Measurements from ENCODE around the gene PRG2. TPM values are rescaled to one million over a fixed set of nuclear protein-coding genes. Genes with fewer than 3 reads are reported as not detected.

PRG2 gene
- total RNA-seq, 1 experiment from 2014 or later: not detected

- no peaks in the 10 kb centered on the region for H3K9me2 ChIP-seq (ENCODE audit: insufficient read depth)
- peaks cover 99% of the 10 kb centered on the region for H3K27me3 ChIP-seq (ENCODE audit: insufficient read depth, low read depth)
- intact Hi-C loops (cut with micrococcal nuclease; ENCODE audit: unreplicated experiment): no loop called here
- peak in 1 of 2 experiments; percentile 28 for DNase-seq
- CTCF ChIA-PET: no interaction called here
- no TSS peak for BruUV-seq (replicated peaks)
- POLR2A ChIA-PET (ENCODE audit: unreplicated experiment): interaction anchor here (0.6 kb wide), 1 partner anchor 258 kb away, joined by 3 read pairs; the partner anchor contains the start of gene YPEL4
- no peak overlapping the region for H3K4me3 ChIP-seq
- no peaks in the 10 kb centered on the region for H3K9me3 ChIP-seq (ENCODE audit: insufficient read depth, low read depth)
- no peaks in the 10 kb centered on the region for H3K79me2 ChIP-seq (ENCODE audit: low read depth)
- no peaks in the 10 kb centered on the region for H4K20me1 ChIP-seq (ENCODE audit: insufficient read depth)
- no peaks in the 10 kb centered on the region for H3K4me1 ChIP-seq (replicated peaks; ENCODE audit: insufficient read depth)
- TF ChIP-seq CTCF (conservative IDR thresholded peaks at IDR 0.05): no peak
- no peaks in the 10 kb centered on the region for H3K36me3 ChIP-seq (ENCODE audit: low read depth)
- no peak overlapping the region for H3K4me2 ChIP-seq
- no peak overlapping the region for H3K27ac ChIP-seq
- no peaks in the 10 kb centered on the region for H3F3A ChIP-seq (ENCODE audit: insufficient read depth, low read depth)
- H2AFZ ChIP-seq: no peak overlapping the region
Observed at GRCh38 chr11:57391539-57391938, 1.1 kb upstream of the PRG2 start.

- CTCF ChIA-PET: no interaction called here
- H3K9me3 ChIP-seq (ENCODE audit: insufficient read depth, low read depth): no peaks in the 10 kb centered on the region
- H3K27me3 ChIP-seq (ENCODE audit: insufficient read depth, low read depth): peaks cover 99% of the 10 kb centered on the region
- no peak overlapping the region for H3K4me3 ChIP-seq
- intact Hi-C loops (cut with micrococcal nuclease; ENCODE audit: unreplicated experiment): no loop called here
- no peak overlapping the region for H3K27ac ChIP-seq
- POLR2A ChIA-PET (ENCODE audit: unreplicated experiment): interaction anchor here (0.6 kb wide), 1 partner anchor 259 kb away, joined by 3 read pairs; the partner anchor contains the start of gene YPEL4
- no peaks in the 10 kb centered on the region for H3K79me2 ChIP-seq (ENCODE audit: low read depth)
- TF ChIP-seq EZH2 (IDR thresholded peaks at IDR 0.05; ENCODE audit: low read depth): no peak
- TF ChIP-seq CTCF (conservative IDR thresholded peaks at IDR 0.05): no peak
- DNase-seq: peak in 1 of 2 experiments; percentile 1
- H4K20me1 ChIP-seq (ENCODE audit: insufficient read depth): no peaks in the 10 kb centered on the region
- H3K9me2 ChIP-seq (ENCODE audit: insufficient read depth): no peaks in the 10 kb centered on the region
- no peak overlapping the region for H2AFZ ChIP-seq
- no peak overlapping the region for H3K4me2 ChIP-seq
- H3K36me3 ChIP-seq (ENCODE audit: low read depth): no peaks in the 10 kb centered on the region
- BruUV-seq (replicated peaks): no TSS peak
- no peaks in the 10 kb centered on the region for H3F3A ChIP-seq (ENCODE audit: insufficient read depth, low read depth)
- H3K4me1 ChIP-seq (replicated peaks; ENCODE audit: insufficient read depth): no peaks in the 10 kb centered on the region
Observed at GRCh38 chr11:57391111-57391510, 661 bp upstream of the PRG2 start.

- no peak for DNase-seq
- no peaks in the 10 kb centered on the region for H3F3A ChIP-seq (ENCODE audit: insufficient read depth, low read depth)
- H3K27me3 ChIP-seq (ENCODE audit: insufficient read depth, low read depth): peaks cover 99% of the 10 kb centered on the region
- ChIA-PET POLR2A (ENCODE audit: unreplicated experiment) (no interaction called here), CTCF (no interaction called here)
- H3K36me3 ChIP-seq (ENCODE audit: low read depth): no peaks in the 10 kb centered on the region
- H3K4me3 ChIP-seq: no peak overlapping the region
- no peaks in the 10 kb centered on the region for H3K9me2 ChIP-seq (ENCODE audit: insufficient read depth)
- intact Hi-C loops (cut with micrococcal nuclease; ENCODE audit: unreplicated experiment): no loop called here
- no peaks in the 10 kb centered on the region for H3K9me3 ChIP-seq (ENCODE audit: insufficient read depth, low read depth)
- H3K79me2 ChIP-seq (ENCODE audit: low read depth): no peaks in the 10 kb centered on the region
- H3K27ac ChIP-seq: no peak overlapping the region
- no TSS peak for BruUV-seq (replicated peaks)
- no peak overlapping the region for H3K4me2 ChIP-seq
- no peak for TF ChIP-seq CTCF (conservative IDR thresholded peaks at IDR 0.05)
- no peak for TF ChIP-seq EZH2 (IDR thresholded peaks at IDR 0.05; ENCODE audit: low read depth)
- H3K4me1 ChIP-seq (replicated peaks; ENCODE audit: insufficient read depth): no peaks in the 10 kb centered on the region
- H4K20me1 ChIP-seq (ENCODE audit: insufficient read depth): no peaks in the 10 kb centered on the region
- H2AFZ ChIP-seq: no peak overlapping the region
Observed at GRCh38 chr11:57387289-57388030, 3.0 kb downstream of the PRG2 start.
